Astrocyte of the hippocampus (primary cell): ENCODE measurements around the gene PAIP2.
"Not testable (repeated sequence)": the region's sequence is repeated elsewhere in the genome, so short reads cannot be mapped to it uniquely, and the experiment has no call there.

ENCODE experiments used
- DNase-seq: peaks from one replicate; pipeline ENCODE4 v3.0.0; 2011; ENCODE audit warnings: low read depth, low spot score

The PAIP2 gene

GRCh38 chr5:139378101-139378825 lies 36.6 kb downstream of the PAIP2 start:
- no peak for DNase-seq

GRCh38 chr5:139378941-139379361 lies 37.3 kb downstream of the PAIP2 start:
- no peak for DNase-seq

GRCh38 chr5:139379626-139380449 lies 38.2 kb downstream of the PAIP2 start:
- DNase-seq, result no peak

- no peak for DNase-seq
These were observed 40.4 kb downstream of the PAIP2 start for GRCh38 chr5:139381837-139382761.

- DNase-seq, result no peak
These were observed 41.2 kb downstream of the PAIP2 start for GRCh38 chr5:139382807-139383206.

GRCh38 chr5:139383275-139383992 lies 41.8 kb downstream of the PAIP2 start, which contains the start of gene SLC23A1:
Gene SLC23A1 (minus strand): TSS chr5:139383297. CDS start chr5:139383253, 44 bp downstream.
- no peak for DNase-seq

- DNase-seq, result no peak
These were observed 42.4 kb downstream of the PAIP2 start for GRCh38 chr5:139383993-139384590.

GRCh38 chr5:139384591-139385051 lies 43.0 kb downstream of the PAIP2 start:
- DNase-seq, result no peak

GRCh38 chr5:139385061-139386049 lies 43.7 kb downstream of the PAIP2 start:
- no peak for DNase-seq

GRCh38 chr5:139386050-139386438 lies 44.4 kb downstream of the PAIP2 start:
- no peak for DNase-seq

- not testable (repeated sequence) for DNase-seq
These were observed 45.3 kb downstream of the PAIP2 start for GRCh38 chr5:139386956-139387355.

- DNase-seq, result no peak
These were observed 46.0 kb downstream of the PAIP2 start for GRCh38 chr5:139387611-139388197.

GRCh38 chr5:139388198-139388821 lies 46.7 kb downstream of the PAIP2 start:
- peak; percentile 39 for DNase-seq

GRCh38 chr5:139389701-139390638 lies 48.3 kb downstream of the PAIP2 start, which contains the start of gene MZB1:
Gene MZB1 (minus strand): TSS chr5:139389913. CDS start chr5:139389856, 57 bp downstream.
- DNase-seq, result no peak

GRCh38 chr5:139390639-139391569 lies 49.2 kb downstream of the PAIP2 start:
- no peak for DNase-seq
